ENCODE measurements around the gene CLASP1. TPM values are rescaled to one million over a fixed set of nuclear protein-coding genes. Genes with fewer than 3 reads are reported as not detected.

The CLASP1 gene
- total RNA-seq, 1 donor from 2014 or later, result 76.0 TPM

DNA sequence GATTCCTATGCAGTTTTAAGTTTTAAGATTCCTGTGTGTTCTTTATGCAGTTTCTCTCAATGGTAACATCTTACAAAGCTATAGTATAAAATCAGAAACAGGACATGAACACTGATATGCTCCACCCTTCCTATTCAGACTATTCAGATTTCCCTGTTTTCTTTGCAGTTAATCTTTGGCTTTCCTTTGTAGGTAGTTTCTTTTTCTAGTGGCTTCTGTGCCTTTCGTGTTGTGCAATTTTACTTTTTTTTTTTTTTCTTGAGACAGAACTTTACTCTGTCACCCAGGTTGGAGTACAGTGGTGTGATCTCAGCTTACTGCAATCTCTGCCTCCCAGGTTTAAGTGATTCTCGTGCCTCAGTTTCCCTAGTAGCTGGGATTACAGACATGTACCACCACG lies 213.5 kb downstream of the CLASP1 start:
- intact Hi-C loops (cut with micrococcal nuclease), result no loop called here

DNA sequence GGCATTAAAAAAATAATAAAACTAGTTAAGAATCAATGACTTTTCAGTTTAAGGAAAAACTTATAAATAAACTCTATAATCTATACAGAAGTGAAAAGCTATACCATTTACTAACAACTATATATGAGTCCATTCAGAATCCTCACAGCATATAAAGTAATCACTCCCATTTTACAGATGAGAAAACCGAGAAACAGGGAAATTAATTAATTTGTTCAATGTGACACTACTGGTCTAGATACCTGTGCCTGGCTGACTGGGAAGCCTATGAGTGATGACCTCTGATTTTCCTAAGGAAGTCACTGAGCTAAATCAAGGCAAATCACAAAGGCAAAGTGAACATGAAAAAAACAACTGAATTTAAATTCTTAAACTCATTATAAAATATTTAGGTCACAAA lies 218.0 kb downstream of the CLASP1 start:
- intact Hi-C loops (cut with micrococcal nuclease), result no loop called here

DNA sequence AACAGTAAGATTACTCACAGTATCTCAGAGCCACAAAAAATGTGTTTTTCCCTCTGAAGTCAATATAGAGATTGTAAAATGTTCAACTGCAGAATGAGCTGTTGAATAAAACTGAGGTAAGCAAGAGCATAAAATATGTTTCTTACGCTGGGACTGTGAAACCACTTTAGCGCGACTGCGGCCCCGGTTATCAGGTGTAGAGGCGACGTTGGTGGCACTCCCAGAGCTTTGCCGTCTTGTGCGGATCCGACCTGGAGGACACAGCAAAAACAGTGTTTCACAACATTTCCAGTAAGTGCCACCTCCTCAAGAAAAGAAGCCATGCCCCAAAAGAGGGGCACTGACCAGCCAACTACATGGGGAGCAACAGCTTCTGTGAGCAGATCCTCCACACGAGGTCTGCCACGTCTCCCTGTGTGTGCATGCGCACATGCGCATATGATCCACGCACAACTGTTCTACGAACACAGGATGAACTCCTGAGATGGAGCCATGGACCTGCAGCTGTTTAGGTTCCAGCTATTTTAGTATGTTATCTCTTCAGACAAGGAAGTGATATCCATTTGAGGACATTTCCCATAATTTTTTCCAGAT lies 219.2 kb downstream of the CLASP1 start:
- intact Hi-C loops (cut with micrococcal nuclease), result no loop called here

DNA sequence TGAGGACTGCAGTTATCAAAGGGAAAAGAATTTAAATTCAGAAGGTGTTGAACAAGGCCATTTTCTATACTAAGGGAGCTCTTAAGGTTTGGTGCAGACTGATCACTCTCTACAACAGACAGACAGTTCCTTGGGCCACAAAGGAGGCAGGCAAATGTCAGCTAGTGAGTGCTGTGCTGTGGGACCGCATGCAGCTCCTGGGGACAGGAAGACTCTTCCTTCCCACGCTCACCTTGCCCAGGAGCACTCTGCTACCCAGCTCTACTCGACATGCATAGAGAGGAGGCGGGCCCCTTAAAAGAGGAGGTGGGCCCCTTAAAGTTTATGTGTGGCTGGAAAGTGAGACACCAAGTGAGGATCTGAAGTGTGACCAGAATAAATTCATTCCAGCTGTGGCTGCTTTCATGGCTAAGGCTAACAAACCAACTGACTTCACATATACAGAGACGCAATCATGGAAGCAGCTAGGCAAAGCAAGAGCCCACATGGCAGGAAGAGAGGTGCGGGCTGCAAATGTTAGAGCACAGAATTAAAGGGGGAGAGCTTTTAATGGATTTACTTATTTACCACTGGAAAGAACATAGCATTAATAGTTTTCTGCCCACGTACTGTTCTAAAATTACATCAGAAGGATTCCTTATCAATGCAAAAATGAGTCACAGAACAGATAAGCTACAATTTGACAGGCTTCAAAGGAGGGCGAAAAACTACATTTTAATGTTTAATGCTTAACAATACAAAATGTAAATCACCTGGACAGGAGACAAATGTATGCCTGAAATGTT lies 220.0 kb downstream of the CLASP1 start:
- intact Hi-C loops (cut with micrococcal nuclease), result no loop called here

DNA sequence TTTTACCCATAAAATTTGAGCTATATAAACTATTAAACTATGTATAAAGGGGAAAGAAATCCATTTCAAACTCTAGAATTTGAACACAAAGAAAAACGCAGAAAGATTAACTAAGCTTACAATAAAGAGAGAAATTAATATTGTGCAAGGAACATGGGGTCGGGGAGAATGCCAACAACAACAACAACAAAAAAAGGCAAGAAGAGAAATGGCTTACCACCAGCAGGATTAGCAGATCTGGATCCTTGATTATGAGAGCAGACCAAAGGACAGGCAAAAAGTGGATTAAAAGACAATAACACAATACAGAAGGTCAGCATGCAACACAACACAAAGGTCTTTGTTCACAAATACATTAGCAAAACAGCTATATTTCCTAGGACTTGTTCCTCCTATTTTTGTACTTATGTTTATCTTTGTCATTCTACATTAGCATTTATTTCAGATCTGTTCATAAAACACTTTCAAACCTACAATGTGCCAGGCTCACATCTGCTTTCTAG lies 222.0 kb downstream of the CLASP1 start:
- intact Hi-C loops (cut with micrococcal nuclease), result no loop called here

DNA sequence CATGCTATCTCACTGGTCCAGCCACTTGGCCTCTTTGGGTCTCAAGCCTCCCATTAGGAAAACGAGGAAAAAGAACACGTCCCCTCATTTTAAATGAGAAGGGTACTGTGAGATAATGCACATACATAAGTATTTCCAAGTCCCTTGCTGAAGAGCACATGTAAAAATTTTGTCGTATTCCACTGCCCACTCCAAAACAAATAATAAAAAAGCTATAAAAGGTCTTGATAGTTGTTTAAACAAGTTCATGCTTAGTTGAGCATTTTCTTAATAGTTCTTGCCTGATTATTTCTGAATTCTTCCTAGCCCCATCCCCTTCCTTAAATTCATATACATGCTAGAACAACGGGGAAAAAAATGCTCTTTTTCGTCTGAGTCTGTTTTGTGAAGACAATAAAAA lies 228.8 kb downstream of the CLASP1 start:
- intact Hi-C loops (cut with micrococcal nuclease), result no loop called here

DNA sequence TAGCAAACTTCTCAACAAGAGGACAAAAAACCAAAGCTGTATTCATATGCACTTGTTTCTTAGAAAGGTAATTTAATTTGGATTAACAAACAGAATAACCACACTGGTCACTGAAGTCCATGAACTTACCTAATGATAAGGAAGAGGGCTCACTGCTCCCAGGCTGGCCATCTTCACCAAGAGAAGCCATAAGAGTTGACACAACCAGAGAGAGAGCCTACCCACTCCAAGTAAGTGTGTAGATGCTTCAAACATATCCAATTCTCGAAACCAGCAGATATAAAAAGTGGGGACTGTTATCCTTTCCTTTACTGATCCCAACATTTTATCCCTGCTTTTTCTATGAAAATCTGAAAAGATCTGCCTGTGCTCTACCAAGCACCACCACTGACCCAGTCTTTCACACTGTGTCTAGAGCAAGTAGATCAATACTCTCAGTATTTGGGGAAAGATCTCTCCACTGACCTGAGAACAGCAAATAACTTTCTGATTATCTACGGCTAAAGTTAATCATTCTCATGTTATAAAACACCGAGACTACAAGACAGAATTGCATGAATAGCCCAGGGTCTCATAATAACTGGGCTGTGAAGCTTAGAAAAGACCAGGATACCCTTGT lies 230.1 kb downstream of the CLASP1 start:
- intact Hi-C loops (cut with micrococcal nuclease), result no loop called here

DNA sequence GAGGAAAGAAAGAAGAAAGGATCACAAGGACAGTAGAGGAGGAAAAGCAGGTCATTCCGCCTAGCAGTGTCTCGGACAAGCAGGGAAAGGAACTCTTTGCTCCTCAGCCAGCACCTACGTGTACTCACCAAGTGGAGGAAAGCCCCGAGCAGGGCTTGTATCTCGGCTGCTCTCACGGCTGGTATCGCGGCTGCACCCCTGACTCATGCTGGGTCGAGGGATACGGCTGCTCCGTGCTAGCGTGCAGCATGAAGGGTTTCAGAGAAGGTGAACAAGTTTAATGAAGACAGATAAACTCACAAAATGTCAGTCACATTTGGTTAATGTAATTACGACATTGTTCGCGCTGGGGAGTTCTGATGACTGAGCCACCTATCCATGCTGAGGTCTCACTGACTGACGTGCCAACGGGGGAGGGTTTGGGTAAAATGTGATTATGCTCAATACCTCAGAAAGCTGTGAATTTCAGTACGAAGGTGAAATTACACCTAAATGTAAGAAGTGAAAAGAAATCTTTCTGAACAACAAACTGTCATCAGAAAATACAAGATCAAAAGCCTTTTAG lies 230.7 kb downstream of the CLASP1 start:
- intact Hi-C loops (cut with micrococcal nuclease), result no loop called here

DNA sequence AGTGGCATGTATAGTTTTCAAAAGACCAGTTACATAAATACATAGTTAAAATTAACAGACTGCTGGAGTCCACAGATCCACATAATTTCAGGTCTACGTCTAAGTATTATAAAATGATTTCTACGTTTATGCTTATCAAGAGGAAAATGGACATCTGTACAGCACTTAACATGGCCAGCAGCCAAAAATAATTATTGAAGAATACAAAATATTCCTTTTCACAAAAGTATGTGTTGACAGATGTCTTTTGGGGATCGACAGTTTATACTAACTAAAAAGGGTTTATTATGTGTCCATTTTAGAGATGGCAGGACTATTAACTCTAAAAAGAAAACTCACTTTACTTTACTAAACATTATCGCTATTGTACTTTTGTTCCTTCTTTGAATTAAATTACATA lies 231.4 kb downstream of the CLASP1 start:
- intact Hi-C loops (cut with micrococcal nuclease), result no loop called here

DNA sequence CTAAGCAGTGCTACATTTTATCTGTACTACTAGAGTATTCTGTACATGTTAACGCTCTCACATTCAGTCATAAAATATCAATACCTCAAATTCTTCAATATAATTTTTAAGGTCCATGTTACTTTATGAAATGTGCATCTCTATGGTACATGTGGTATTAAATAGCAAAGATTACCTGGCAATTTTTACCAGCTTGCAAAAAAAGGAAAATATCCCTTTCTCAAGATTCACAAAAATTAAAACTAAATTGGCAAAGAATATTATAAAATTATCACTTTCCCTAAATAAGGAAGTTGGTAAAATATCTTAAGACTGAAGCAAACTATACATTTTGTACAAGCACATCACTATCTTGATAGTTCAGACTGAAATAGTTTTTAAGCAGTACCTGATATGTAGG lies 233.5 kb downstream of the CLASP1 start:
- intact Hi-C loops (cut with micrococcal nuclease), result no loop called here

DNA sequence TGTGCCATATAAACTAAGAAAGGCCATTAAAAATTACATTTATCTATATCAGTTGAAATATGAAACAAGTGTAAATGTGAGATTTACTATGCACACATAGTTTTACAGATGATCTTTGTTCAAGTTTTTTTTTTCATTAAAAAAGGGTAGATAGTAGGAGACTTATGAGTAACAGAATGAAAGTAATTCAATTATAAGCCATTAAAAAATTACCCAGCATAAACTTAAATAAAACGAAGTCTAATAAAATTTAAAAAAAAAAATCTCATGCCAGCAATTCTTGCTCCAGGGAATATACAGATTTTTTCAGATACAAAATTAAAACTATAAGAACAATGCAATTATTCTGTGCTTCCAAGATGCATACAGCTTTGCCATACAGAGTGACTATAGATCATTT lies 236.9 kb downstream of the CLASP1 start:
- intact Hi-C loops (cut with micrococcal nuclease), result no loop called here

DNA sequence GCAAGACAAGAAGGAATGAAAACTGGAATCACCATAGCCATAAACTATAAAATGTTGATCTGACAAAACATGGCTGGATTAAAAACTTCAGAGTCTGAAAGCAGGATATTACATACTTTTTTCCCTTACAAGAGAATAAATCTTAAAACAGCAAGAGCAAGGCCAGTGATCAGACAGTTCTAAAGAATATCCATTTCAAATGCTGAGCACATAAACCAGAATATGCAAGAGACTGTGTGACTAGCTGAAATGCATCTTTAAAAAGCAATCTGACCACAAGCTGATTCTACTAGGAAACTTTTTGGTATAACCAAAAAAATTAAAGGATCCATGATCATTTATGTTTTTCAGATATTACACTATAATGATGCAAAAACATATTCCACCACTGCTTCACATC lies 239.3 kb downstream of the CLASP1 start:
- intact Hi-C loops (cut with micrococcal nuclease), result no loop called here

DNA sequence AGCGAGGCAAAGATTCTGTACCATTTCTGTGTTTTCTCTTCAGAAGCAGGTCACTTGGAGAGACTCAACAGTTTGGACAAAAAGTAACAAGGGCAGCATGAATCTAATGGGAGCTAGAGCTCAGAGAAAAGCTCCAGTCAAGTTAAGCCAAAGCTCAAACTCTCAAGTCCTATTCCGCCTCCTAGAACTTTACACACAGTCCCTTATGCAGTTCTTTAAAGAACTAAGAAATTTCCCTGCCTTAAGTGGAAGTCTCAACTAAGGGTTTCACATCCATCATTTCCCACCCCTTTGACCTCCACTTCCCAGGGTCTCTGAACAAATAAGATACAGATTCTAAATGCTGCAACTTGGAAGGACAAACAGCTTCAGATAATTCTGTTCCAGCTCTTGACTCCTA lies 239.9 kb downstream of the CLASP1 start:
- intact Hi-C loops (cut with micrococcal nuclease), result no loop called here

DNA sequence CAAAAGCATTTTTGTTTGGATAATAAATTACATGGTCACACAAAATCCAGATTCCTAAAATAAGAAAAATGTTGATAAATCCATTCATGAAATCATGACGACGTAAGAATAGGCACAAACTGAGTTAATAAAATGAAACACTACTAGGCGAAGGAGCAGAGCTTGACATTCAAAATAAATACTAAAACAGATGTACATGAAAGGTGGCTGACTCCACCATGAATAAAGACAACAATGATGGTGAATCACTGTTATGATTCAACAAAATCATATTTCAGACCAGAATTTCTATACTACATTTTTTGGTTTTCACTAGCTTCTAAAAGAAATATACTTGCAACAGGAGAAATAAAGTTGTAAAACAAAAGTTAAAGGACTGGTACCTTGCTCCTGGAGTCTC lies 240.6 kb downstream of the CLASP1 start:
- intact Hi-C loops (cut with micrococcal nuclease), result no loop called here

DNA sequence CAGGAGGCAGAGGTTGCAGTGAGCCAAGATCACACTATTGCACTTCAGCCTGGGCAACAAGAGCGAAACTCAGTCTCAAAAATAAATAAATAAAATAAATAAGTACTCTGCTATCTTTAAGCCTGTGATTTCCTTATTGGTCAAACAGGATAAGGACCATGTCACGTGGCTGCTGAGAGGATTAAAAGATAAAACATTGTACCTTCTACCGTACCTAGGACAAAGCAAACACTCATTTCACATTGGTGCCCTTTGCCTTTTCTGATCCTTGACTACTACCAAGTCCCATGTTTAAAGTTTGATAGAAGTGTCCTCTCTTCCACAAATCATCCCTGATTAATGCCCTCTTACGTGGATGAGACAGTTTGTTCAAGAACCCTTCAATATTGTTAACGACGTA lies 244.0 kb downstream of the CLASP1 start:
- intact Hi-C loops (cut with micrococcal nuclease), result no loop called here

DNA sequence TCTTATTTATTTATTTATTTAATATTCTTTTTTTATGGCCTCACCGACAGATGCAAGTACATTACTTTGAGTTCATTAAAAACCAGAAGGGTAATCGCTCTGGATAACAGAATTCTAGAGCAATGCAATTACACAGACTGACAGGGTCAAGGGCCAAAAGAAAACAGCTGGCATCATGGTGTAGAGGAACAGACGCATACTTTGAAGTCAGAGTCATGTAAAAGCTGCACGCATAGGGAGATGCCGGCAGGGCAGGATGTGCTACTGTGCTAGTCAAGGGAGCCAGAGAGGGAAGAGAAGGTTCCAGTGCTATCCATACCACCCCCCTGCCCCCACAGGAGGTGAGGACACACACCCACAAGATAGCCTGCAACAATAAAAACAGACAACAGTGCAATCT lies 249.1 kb downstream of the CLASP1 start:
- intact Hi-C loops (cut with micrococcal nuclease), result loop anchor here (5.0 kb wide), 1 partner anchor 337 kb away; the partner anchor contains the start of gene NIFK

DNA sequence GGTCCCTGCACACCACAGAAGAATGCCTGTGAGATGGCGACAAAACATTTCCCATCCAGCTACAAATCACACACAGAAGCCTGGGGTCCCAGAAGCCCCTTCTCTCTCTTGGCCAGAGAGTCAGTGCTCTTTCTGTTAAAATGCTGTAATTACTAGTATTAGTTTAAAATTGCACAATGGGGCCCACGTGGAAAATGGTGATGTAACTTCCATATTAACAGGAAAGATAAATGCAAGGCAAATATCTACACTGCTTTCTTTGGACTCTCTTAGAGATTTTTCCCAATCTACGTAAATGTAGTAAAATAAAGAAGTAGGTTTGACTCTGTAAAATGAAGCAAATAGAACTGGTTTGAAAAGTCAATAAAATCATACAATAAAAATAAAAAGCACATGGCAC lies 250.4 kb downstream of the CLASP1 start:
- intact Hi-C loops (cut with micrococcal nuclease), result no loop called here

DNA sequence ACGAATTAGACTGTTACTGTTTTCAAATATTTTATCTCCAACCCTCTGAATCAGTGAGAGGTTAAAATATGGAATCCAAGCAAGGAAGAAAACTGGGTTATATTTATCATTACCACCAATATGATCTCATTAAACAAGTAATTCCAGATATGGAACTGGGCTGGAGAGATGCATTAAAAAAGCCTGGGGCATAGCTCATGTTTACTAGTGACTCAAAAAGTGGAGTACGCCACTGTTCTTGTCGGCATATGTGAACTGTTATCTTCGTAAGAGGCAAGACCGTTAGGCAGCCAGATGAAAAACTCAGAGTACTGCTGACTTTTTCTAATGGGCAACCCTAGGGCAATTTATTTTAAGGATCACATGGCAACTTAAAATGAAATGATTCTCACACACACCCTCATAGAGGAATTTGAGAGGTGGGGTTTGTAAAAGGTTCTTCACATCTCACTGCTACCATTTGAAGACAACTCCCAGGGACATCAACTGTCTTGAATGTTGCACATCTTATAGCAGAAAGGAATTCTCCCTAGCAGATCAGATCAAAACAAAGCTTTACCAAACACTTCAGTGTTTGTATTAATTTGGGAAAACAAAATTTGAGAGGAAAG lies 259.1 kb downstream of the CLASP1 start:
- intact Hi-C loops (cut with micrococcal nuclease), result no loop called here

DNA sequence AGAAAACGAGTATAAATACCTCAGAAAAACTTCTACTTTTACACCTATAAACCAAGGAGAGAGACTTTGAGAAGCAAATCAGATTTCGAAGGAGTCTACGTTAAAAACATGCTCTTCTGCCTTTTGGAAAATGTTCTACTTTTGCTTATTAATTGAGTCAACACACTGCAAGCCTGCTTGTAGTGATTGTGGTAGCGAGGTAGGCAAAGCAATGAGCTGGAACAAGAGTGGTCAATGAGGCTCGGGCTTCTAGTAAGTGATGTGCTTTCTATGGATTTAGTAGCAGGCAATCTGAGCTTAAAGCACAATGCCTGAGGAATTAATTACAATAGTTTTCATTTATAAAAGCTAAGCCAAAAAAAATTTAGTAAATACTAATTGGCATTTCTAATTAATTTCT lies 260.9 kb downstream of the CLASP1 start:
- intact Hi-C loops (cut with micrococcal nuclease), result no loop called here

DNA sequence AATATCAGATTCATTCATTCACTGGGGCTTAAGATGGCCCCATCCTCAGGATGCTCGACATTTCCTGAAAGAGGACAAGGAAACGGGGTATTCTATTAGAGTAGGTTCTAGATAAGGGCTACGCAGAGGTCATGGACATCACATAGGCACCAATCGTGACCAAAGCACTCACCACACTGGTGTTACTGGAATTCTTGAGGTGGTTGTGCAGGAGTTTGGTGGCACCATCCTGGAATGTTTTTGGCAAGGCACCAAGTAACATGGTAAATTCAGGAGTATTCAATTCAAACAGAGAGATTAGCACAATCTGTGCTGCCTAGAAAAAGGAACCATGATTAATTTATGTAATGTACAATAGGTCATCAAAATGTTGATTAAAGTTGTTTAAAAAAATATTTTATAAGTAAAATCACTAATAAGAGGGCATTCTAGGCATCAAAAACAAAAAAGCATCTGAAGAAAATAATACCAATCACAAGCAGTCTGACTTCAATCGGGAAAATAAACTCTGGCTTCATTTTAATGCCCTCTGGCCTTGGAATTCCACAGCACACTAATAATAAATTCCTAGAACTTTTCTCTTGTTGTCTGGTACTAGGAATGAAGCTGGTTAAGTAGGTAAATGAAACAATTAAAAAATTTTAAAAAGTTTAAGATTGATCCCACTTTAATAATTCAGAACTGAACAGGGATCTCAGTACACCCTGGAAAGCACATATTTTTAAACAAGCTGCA lies 261.5 kb downstream of the CLASP1 start:
- intact Hi-C loops (cut with micrococcal nuclease), result no loop called here

DNA sequence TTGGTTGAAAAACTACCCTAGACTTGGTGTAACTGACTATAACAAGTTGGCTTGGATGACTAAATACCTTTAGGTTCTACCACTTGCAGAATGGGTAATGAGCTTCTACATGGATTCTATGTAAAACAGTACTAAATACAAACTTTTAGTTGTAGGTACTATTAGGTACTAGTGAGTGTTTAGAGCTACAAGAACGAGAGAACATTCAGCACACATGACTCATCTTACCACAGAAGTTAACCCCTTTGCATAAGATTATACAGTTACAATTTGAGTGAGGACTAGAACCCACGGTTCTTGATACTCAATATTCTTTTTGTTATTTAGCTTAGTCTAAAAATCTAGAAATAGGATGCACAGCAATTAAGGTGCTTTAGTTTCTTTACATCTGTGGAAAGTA lies 262.6 kb downstream of the CLASP1 start:
- intact Hi-C loops (cut with micrococcal nuclease), result no loop called here

All from T-helper 1 cell treated with Interleukin-12 subunit alpha and Interleukin-12 subunit beta and Interleukin-4 antibody, amounts not matched to agents 30 ng/mL and 1 ng/mL, for 36 hours (primary cell).